CD4-positive, alpha-beta T cell (primary cell): Measurements from ENCODE around the gene CMSS1. TPM values are rescaled to one million over a fixed set of nuclear protein-coding genes. Genes with fewer than 3 reads are reported as not detected.

Source experiments
- ATAC-seq: fragments of 200-7000 bp; cut with Tn5 transposase; one replicate; pipeline ENCODE4 v1.10.0; 2022; ENCODE audit warnings: mild to moderate bottlenecking; ENCODE audit not compliant: poor library complexity
- CTCF ChIA-PET: fragments of 350-600 bp; sonication (Branson Sonifier 250); formaldehyde crosslinking; loops from one replicate; lab custom pipeline; 2021; ENCODE audit warnings: antibody characterized with exemption, inconsistent platforms; lab: Charles Lee
- POLR2A ChIA-PET: fragments of 350-600 bp; sonication (Branson Sonifier 250); formaldehyde crosslinking; loops from one replicate; lab custom pipeline; 2021; ENCODE audit warnings: antibody characterized with exemption, inconsistent platforms; lab: Charles Lee
- DNase-seq, 14 experiments: peaks; one replicate each; pipeline ENCODE4 v3.0.0-alpha.2; 2013 to 2020; ENCODE audit warnings: mixed read lengths in 2 of 14
- H3K27ac ChIP-seq, 2 donors: one replicate each; pipeline versions ENCODE4 v1.5.1 to v1.7.0; 2013; ENCODE audit warnings: low read length in 2 of 2, low read depth in 1 of 2, mild to moderate bottlenecking in 1 of 2
- H3K27me3 ChIP-seq, 2 experiments: 1 replicate in 1 of 2; 2 replicates in 1 of 2; pipeline versions ENCODE4 v1.6.1 to v1.7.0; 2013; ENCODE audit warnings: low read length in 2 of 2, control low read depth in 1 of 2, mild to moderate bottlenecking in 1 of 2, moderate library complexity in 1 of 2; ENCODE audit not compliant: insufficient read depth in 2 of 2, control insufficient read depth in 1 of 2
- H3K36me3 ChIP-seq: one replicate; pipeline ENCODE4 v1.6.1; 2013; ENCODE audit warnings: low read length, control low read depth; ENCODE audit not compliant: insufficient read depth
- H3K4me1 ChIP-seq: one replicate; pipeline ENCODE4 v1.6.1; 2013; ENCODE audit warnings: low read length, control low read depth; ENCODE audit not compliant: insufficient read depth
- H3K4me3 ChIP-seq: one replicate; pipeline ENCODE4 v1.5.1; 2013; ENCODE audit warnings: mild to moderate bottlenecking, low read length, moderate library complexity
- H3K9me3 ChIP-seq, 2 experiments: 1 replicate in 1 of 2; 2 replicates in 1 of 2; pipeline versions ENCODE4 v1.6.1 to v1.7.0; 2013; ENCODE audit warnings: low read length in 2 of 2, mild to moderate bottlenecking in 2 of 2, control low read depth in 1 of 2, moderate library complexity in 1 of 2; ENCODE audit not compliant: control insufficient read depth in 1 of 2, insufficient read depth in 1 of 2
- H3K27ac Mint-ChIP-seq: one replicate; pipeline ENCODE4 v1.8.0; 2020; ENCODE audit warnings: mixed read lengths
- H3K27me3 Mint-ChIP-seq: one replicate; pipeline ENCODE4 v1.8.0; 2021; ENCODE audit warnings: mixed read lengths
- H3K36me3 Mint-ChIP-seq: one replicate; pipeline ENCODE4 v1.8.0; 2021; ENCODE audit warnings: low read depth, mixed read lengths
- H3K4me1 Mint-ChIP-seq: one replicate; pipeline ENCODE4 v1.8.0; 2021; ENCODE audit warnings: low read depth, mixed read lengths
- H3K4me3 Mint-ChIP-seq: one replicate; pipeline ENCODE4 v1.8.0; 2020; ENCODE audit warnings: mild to moderate bottlenecking, mixed read lengths
- H3K9me3 Mint-ChIP-seq: one replicate; pipeline ENCODE4 v1.8.0; 2020; ENCODE audit warnings: mixed read lengths
- intact Hi-C, 2 experiments: fragments of 100-400 bp; cut with DNase I in 1 of 2; cut with micrococcal nuclease in 1 of 2; formaldehyde crosslinking; loops; one replicate each; pipeline versions ENCODE4 v1.15.1 to v1.9.0; 2023 to 2025; cut with DNase I, micrococcal nuclease
- total RNA-seq, 174 experiments: library from RNA in 2 of 174; stranded (reverse) in 2 of 174; gene quantifications; one replicate each; pipeline ENCODE4 v1.2.3 and lab custom pipeline; 2021 to 2026
- TF ChIP-seq, protein P1 (sequence below): fragments of 200-600 bp; IDR thresholded peaks from one replicate; pipeline ENCODE4 v1.8.0; 2022; ENCODE audit warnings: antibody characterized with exemption, mild to moderate bottlenecking

CMSS1 gene
- total RNA-seq, 2 experiments from 2014 or later, result 12.2 TPM

DNA sequence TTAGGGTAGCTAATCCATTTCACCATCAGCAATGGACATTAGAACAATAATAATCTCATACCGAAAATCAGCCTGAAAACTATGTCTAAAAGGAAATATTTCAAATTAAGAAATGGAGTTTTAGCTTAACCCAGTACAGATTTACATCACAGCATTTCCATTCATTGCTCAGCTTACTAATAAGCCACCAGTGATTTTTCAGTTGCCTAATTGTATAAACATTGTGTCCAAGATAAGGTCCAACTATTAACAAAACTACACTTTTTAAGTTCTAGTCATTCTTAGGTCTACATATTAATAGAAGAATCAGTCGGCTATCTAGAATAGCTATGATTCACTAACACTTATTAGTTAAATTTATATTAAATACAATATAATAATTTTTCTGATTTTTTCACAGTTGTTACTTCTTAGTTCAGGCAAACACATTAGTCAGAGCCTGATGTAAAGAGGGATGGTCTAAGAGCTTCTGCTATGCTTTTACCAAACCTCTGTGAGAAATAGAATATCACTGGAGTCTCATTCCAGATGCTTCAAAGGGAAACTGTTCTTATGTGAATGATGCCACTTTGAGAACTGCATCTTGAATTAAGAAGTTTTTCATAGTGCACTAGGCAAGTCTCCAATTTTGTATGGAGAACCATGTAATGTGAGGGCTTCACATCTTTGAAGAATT, 74.1 kb downstream of the CMSS1 start:
- intact Hi-C loops, result no loop called here
- Histone ChIP-seq H3K27me3 (no peaks in the 10 kb centered on the region), H3K36me3 (no peaks in the 10 kb centered on the region), H3K27ac (no peak overlapping the region), H3K4me3 (no peak overlapping the region), H3K4me1 (no peaks in the 10 kb centered on the region), H3K9me3 (no peaks in the 10 kb centered on the region)
- no peak for ATAC-seq
- no peaks in the 10 kb centered on the region for H3K9me3 Mint-ChIP-seq
- H3K27ac Mint-ChIP-seq, result no peak overlapping the region
- ChIA-PET POLR2A (no interaction called here), CTCF (interaction anchor here (0.5 to 0.9 kb wide), 2 partner anchors 14 to 1838 kb away, joined by 3 read pairs; no protein-coding TSS in a partner anchor)
- H3K36me3 Mint-ChIP-seq, result peaks cover 9% of the 10 kb centered on the region
- H3K27me3 Mint-ChIP-seq, result no peaks in the 10 kb centered on the region
- TF ChIP-seq, protein P1, sequence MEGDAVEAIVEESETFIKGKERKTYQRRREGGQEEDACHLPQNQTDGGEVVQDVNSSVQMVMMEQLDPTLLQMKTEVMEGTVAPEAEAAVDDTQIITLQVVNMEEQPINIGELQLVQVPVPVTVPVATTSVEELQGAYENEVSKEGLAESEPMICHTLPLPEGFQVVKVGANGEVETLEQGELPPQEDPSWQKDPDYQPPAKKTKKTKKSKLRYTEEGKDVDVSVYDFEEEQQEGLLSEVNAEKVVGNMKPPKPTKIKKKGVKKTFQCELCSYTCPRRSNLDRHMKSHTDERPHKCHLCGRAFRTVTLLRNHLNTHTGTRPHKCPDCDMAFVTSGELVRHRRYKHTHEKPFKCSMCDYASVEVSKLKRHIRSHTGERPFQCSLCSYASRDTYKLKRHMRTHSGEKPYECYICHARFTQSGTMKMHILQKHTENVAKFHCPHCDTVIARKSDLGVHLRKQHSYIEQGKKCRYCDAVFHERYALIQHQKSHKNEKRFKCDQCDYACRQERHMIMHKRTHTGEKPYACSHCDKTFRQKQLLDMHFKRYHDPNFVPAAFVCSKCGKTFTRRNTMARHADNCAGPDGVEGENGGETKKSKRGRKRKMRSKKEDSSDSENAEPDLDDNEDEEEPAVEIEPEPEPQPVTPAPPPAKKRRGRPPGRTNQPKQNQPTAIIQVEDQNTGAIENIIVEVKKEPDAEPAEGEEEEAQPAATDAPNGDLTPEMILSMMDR, result no peak
- H3K4me1 Mint-ChIP-seq, result peaks cover 15% of the 10 kb centered on the region
- DNase-seq, result no peak
- H3K4me3 Mint-ChIP-seq, result no peak overlapping the region

DNA sequence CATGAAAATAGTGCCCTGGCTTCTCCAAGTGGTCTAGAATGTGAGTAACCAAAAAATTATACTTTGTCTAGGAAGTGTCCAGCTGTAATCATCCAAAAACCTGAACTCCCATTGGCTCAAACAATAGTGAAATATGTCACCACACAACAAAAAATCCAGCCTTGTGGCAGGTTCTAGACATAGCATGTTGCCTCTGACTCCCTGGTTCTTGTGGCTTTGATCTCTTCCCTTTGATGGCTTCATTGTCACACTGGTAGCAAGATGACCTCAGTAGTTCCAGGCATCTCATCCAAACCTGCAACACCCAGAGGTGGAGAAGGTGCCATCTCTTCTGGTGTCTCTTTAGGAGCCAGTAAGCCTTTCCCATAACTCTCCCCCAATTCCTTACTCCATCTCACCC, 74.7 kb downstream of the CMSS1 start:
- POLR2A ChIA-PET, result no interaction called here
- H3K36me3 ChIP-seq, result no peaks in the 10 kb centered on the region
- TF ChIP-seq, protein P1, result no peak
- H3K4me1 Mint-ChIP-seq, result peaks cover 15% of the 10 kb centered on the region
- CTCF ChIA-PET, result interaction anchor here (0.7 kb wide), 1 partner anchor 8 kb away, joined by 4 read pairs; no protein-coding TSS in a partner anchor
- H3K27me3 Mint-ChIP-seq, result no peaks in the 10 kb centered on the region
- H3K9me3 ChIP-seq, result no peaks in the 10 kb centered on the region
- no peaks in the 10 kb centered on the region for H3K9me3 Mint-ChIP-seq
- DNase-seq, result no peak
- H3K4me1 ChIP-seq, result no peaks in the 10 kb centered on the region
- H3K4me3 Mint-ChIP-seq, result no peak overlapping the region
- no peak overlapping the region for H3K4me3 ChIP-seq
- peaks cover 9% of the 10 kb centered on the region for H3K36me3 Mint-ChIP-seq
- H3K27me3 ChIP-seq, result no peaks in the 10 kb centered on the region
- H3K27ac ChIP-seq, result no peak overlapping the region
- no peak overlapping the region for H3K27ac Mint-ChIP-seq
- peak; percentile 37 for ATAC-seq
- intact Hi-C loops, result no loop called here

DNA sequence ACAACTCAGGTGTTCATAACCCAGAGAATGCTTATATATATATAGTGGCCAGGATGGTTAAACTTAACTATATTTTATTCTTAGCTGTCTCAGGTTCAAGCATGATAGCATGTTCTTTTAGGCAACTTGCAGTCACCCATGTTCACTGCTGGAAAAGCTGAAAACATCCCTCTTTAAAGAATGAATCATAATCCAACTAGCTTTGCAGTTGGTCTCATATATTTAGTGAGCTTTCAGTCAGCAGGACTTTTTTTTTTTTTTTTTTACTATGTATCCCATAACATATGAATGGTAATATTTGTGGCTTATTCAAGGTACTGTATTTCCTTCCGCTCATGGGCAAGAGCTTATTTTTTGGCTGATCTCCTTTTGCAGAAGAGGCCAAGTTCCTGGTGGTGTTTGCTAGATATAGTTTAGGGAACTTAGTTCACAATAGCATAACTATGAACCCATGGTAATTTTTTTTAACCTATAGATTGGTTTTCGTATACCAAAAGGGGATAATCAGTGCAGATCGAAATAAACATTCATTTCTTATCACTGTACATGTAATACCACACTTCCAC, 77.6 kb downstream of the CMSS1 start:
- Mint-ChIP-seq H3K36me3 (peaks cover 9% of the 10 kb centered on the region), H3K27ac (no peak overlapping the region), H3K27me3 (no peaks in the 10 kb centered on the region), H3K4me1 (peaks cover 15% of the 10 kb centered on the region), H3K4me3 (no peak overlapping the region), H3K9me3 (no peaks in the 10 kb centered on the region)
- intact Hi-C loops, result no loop called here
- ChIA-PET CTCF (interaction anchor here (0.7 kb wide), 1 partner anchor 12 kb away, joined by 3 read pairs; no protein-coding TSS in a partner anchor), POLR2A (interaction anchor here (0.6 kb wide), 1 partner anchor 418 kb away, joined by 3 read pairs; no protein-coding TSS in a partner anchor)
- Histone ChIP-seq H3K4me3 (no peak overlapping the region), H3K9me3 (no peaks in the 10 kb centered on the region), H3K4me1 (no peaks in the 10 kb centered on the region), H3K36me3 (no peaks in the 10 kb centered on the region), H3K27ac (no peak overlapping the region), H3K27me3 (no peaks in the 10 kb centered on the region)
- ATAC-seq, result no peak
- TF ChIP-seq, protein P1, result no peak
- no peak for DNase-seq
